IMR-90 (cell line): ENCODE results near the gene TMEM26. TPM values are rescaled to one million over a fixed set of nuclear protein-coding genes. Genes with fewer than 3 reads are reported as not detected.

Source experiments
- ATAC-seq: fragments of 200-7000 bp; cut with Tn5 transposase; 2 replicates; pipeline ENCODE4 v1.9.1; 2020; ENCODE audit warnings: low read depth, mild to moderate bottlenecking, moderate library complexity
- BruUV-seq: library from RNA; stranded (reverse); fragments of 400-500 nt; replicated peaks from 2 replicates; lab custom pipeline; 2021; lab: Mats Ljungman, UMichigan
- CTCF ChIA-PET: fragments of 300-600 bp; formaldehyde crosslinking; extraction: SDS; loops from one replicate; lab custom pipeline; 2021; ENCODE audit warnings: antibody characterized with exemption; lab: Yijun Ruan, JAX
- POLR2A ChIA-PET: fragments of 300-600 bp; sonication (Branson Sonifier 250); formaldehyde crosslinking; loops from one replicate; lab custom pipeline; 2022; ENCODE audit warnings: antibody characterized with exemption; ENCODE audit not compliant: unreplicated experiment; lab: Charles Lee
- DNase-seq: peaks from one replicate; pipeline ENCODE4 v3.0.0; 2013
- H2AFZ ChIP-seq: replicated peaks from 2 replicates; pipeline ENCODE3; 2013; ENCODE audit warnings: low read length, mild to moderate bottlenecking; ENCODE audit not compliant: poor library complexity
- H2AK5ac ChIP-seq: 2 replicates; pipeline ENCODE4 v1.6.1; 2013; ENCODE audit warnings: low read depth, low read length, inconsistent platforms
- H2AK9ac ChIP-seq: replicated peaks from 2 replicates; pipeline ENCODE3; 2013; ENCODE audit warnings: mild to moderate bottlenecking, low read depth, low read length, moderate library complexity; ENCODE audit not compliant: poor library complexity
- H2BK120ac ChIP-seq: 2 replicates; pipeline ENCODE4 v1.6.1; 2013; ENCODE audit warnings: low read depth, low read length, inconsistent platforms
- H2BK15ac ChIP-seq: 3 replicates; pipeline ENCODE4 v1.6.1; 2013; ENCODE audit warnings: low read depth, low read length, inconsistent platforms
- H2BK20ac ChIP-seq: 2 replicates; pipeline ENCODE4 v1.6.1; 2013; ENCODE audit warnings: low read depth, mild to moderate bottlenecking, inconsistent platforms, low read length, moderate library complexity
- H2BK5ac ChIP-seq: 2 replicates; pipeline ENCODE4 v1.6.1; 2013; ENCODE audit warnings: mild to moderate bottlenecking, low read depth, low read length, inconsistent platforms; ENCODE audit not compliant: poor library complexity, severe bottlenecking
- H3K14ac ChIP-seq: replicated peaks from 2 replicates; pipeline ENCODE4 v1.6.1; 2013; ENCODE audit warnings: low read depth, low read length, inconsistent platforms
- H3K18ac ChIP-seq: 2 replicates; pipeline ENCODE4 v1.6.1; 2013; ENCODE audit warnings: low read depth, low read length, control low read depth
- H3K23ac ChIP-seq: 2 replicates; pipeline ENCODE4 v1.6.1; 2013; ENCODE audit warnings: low read depth, low read length, inconsistent platforms
- H3K27ac ChIP-seq: 2 replicates; pipeline ENCODE4 v1.5.1; 2013; ENCODE audit warnings: mild to moderate bottlenecking, control low read depth, low read length; ENCODE audit not compliant: insufficient read depth
- H3K27me3 ChIP-seq: 2 replicates; pipeline ENCODE4 v1.6.1; 2013; ENCODE audit warnings: low read length; ENCODE audit not compliant: control insufficient read depth, insufficient read depth
- H3K36me3 ChIP-seq: 2 replicates; pipeline ENCODE4 v1.6.1; 2013; ENCODE audit warnings: low read length, mixed read lengths; ENCODE audit not compliant: control insufficient read depth, insufficient read depth
- H3K4ac ChIP-seq: 2 replicates; pipeline ENCODE4 v1.6.1; 2013; ENCODE audit warnings: low read depth, low read length, inconsistent platforms
- H3K4me1 ChIP-seq: 2 replicates; pipeline ENCODE4 v1.6.1; 2013; ENCODE audit warnings: low read length, mixed read lengths; ENCODE audit not compliant: control insufficient read depth, insufficient read depth
- H3K4me2 ChIP-seq: 2 replicates; pipeline ENCODE4 v1.6.1; 2013; ENCODE audit warnings: low read depth, mild to moderate bottlenecking, control low read depth, low read length, moderate library complexity
- H3K4me3 ChIP-seq: 2 replicates; pipeline ENCODE4 v1.5.1; 2013; ENCODE audit warnings: low read depth, mild to moderate bottlenecking, control low read depth, low read length, moderate library complexity; ENCODE audit not compliant: insufficient read depth
- H3K56ac ChIP-seq: 2 replicates; pipeline ENCODE4 v1.6.1; 2013; ENCODE audit warnings: low read length, inconsistent platforms; ENCODE audit not compliant: insufficient read depth; ENCODE audit errors: extremely low read depth
- H3K79me1 ChIP-seq, 2 experiments: 2 replicates each; pipeline ENCODE4 v1.6.1; 2013; ENCODE audit warnings: low read length in 2 of 2, inconsistent platforms in 1 of 2, low read depth in 1 of 2
- H3K9ac ChIP-seq: 2 replicates; pipeline ENCODE4 v1.6.1; 2013; ENCODE audit warnings: low read depth, low read length, control low read depth
- H3K9me1 ChIP-seq: 2 replicates; pipeline ENCODE4 v1.6.1; 2013; ENCODE audit warnings: low read length, inconsistent platforms; ENCODE audit not compliant: insufficient read depth
- H3K9me3 ChIP-seq: 2 replicates; pipeline ENCODE4 v1.6.1; 2013; ENCODE audit warnings: low read length; ENCODE audit not compliant: control insufficient read depth, insufficient read depth
- H4K20me1 ChIP-seq: 2 replicates; pipeline ENCODE4 v1.6.1; 2013; ENCODE audit warnings: low read length, inconsistent platforms; ENCODE audit not compliant: insufficient read depth
- H4K5ac ChIP-seq: 2 replicates; pipeline ENCODE4 v1.6.1; 2013; ENCODE audit warnings: mild to moderate bottlenecking, low read depth, low read length, control low read depth
- H4K8ac ChIP-seq, 2 experiments: 2 replicates each; pipeline ENCODE4 v1.6.1; 2013; ENCODE audit warnings: low read depth in 2 of 2, low read length in 2 of 2, control low read depth in 1 of 2, inconsistent platforms in 1 of 2
- H4K91ac ChIP-seq: 2 replicates; pipeline ENCODE4 v1.6.1; 2013; ENCODE audit warnings: low read depth, low read length, inconsistent platforms; ENCODE audit not compliant: insufficient read depth
- CEBPB ChIP-seq: IDR thresholded peaks from 2 replicates; pipeline ENCODE4 v1.6.1; 2012; ENCODE audit warnings: low read depth, low read length, improper control_type of control experiment
- NFE2L2 ChIP-seq: fragments of 150-350 bp; IDR thresholded peaks from 2 replicates; pipeline ENCODE4 v1.6.1; 2016; ENCODE audit warnings: low read depth, mild to moderate bottlenecking, low read length
- POLR2A ChIP-seq: IDR thresholded peaks from 2 replicates; pipeline ENCODE4 v1.6.1; 2012; ENCODE audit warnings: mild to moderate bottlenecking, low read depth, low read length
- RAD21 ChIP-seq: IDR thresholded peaks from 2 replicates; pipeline ENCODE4 v1.6.1; 2012; ENCODE audit warnings: low read length, improper control_type of control experiment
- RCOR1 ChIP-seq: IDR thresholded peaks from 2 replicates; pipeline ENCODE4 v1.6.1; 2012; ENCODE audit warnings: mild to moderate bottlenecking, low read length, improper control_type of control experiment; ENCODE audit not compliant: insufficient replicate concordance
- WGBS, 2 experiments: methylation state at CpG; one replicate each; pipeline versions ENCODE4 v1.1.5 to v1.1.7; 2013; ENCODE audit warnings: missing lambda C conversion rate in 2 of 2; ENCODE audit not compliant: insufficient read length in 1 of 2; ENCODE audit errors: extremely low coverage in 2 of 2; 5-methylcytosine and 5-hydroxymethylcytosine counted together
- dilution Hi-C: fragments of 300-500 bp; cut with HindIII; formaldehyde crosslinking; loops from one replicate; pipeline ENCODE4 v1.14.3; 2018; ENCODE audit warnings: low sequenced_read_pairs; ENCODE audit not compliant: unreplicated experiment
- in situ Hi-C: fragments of 300-500 bp; cut with MboI; formaldehyde crosslinking; loops from 3 replicates; pipeline ENCODE4 v1.14.3; 2019; ENCODE audit warnings: low sequenced_read_pairs, inconsistent platforms, mixed read lengths
- intact Hi-C: fragments of 100-400 bp; cut with micrococcal nuclease; formaldehyde crosslinking; loops from 2 replicates; pipeline ENCODE4 v1.10.0; 2022
- polyA plus RNA-seq, 3 experiments: library from polyadenylated mRNA; depleted of rRNA; stranded (reverse); fragments of >200 nt; gene quantifications; 2 replicates each; pipeline ENCODE4 v1.2.3, GENCODE V29; 2012; ENCODE audit warnings: low replicate concordance in 1 of 3
- total RNA-seq: library from RNA; depleted of rRNA; stranded (reverse); fragments of >200 nt; gene quantifications from 2 replicates; pipeline ENCODE4 v1.2.3, GENCODE V29; 2012
- TF ChIP-seq, protein P1 (sequence below): fragments of 150-350 bp; IDR thresholded peaks from 2 replicates; pipeline ENCODE4 v1.6.1; 2017; ENCODE audit warnings: mild to moderate bottlenecking, antibody characterized with exemption, low read length, low read depth

The TMEM26 gene
- total and polyA plus RNA-seq, 2 of the 4 experiments (the other 2 are of a cell fraction), result 0.22 to 0.36 TPM

DNA sequence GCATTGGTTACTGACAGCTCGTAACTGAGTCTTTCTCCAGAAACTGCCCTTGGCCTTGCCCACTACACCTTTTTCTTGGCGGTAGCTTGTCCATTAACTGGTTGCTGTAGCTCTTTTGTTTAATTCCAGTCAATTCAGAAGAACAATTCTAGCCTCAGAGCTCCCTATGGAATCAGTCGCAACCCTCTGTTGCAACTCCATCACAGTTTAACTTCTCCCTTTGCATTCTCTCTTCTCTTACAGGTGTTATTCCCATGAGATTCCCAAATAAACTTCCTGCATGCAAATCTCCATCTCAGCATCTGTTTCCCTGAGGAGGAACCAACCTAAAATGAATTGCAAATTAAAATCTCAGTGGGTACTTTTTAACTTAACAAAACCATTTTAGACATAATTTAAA, 28.4 kb upstream of the TMEM26 start:
- H3K27me3 ChIP-seq, result no peaks in the 10 kb centered on the region
- H3K4me3 ChIP-seq, result no peak overlapping the region
- intact Hi-C loops (loop anchor here (10.0 kb wide), 1 partner anchor 667 kb away; no protein-coding TSS in a partner anchor), in situ Hi-C loops (no loop called here), dilution Hi-C loops (no loop called here)
- no peak for TF ChIP-seq RCOR1
- TF ChIP-seq NFE2L2, result no peak
- TF ChIP-seq RAD21, result no peak
- TF ChIP-seq, protein P1, sequence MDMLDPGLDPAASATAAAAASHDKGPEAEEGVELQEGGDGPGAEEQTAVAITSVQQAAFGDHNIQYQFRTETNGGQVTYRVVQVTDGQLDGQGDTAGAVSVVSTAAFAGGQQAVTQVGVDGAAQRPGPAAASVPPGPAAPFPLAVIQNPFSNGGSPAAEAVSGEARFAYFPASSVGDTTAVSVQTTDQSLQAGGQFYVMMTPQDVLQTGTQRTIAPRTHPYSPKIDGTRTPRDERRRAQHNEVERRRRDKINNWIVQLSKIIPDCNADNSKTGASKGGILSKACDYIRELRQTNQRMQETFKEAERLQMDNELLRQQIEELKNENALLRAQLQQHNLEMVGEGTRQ, result no peak
- TF ChIP-seq POLR2A, result no peak
- TF ChIP-seq CEBPB, result no peak
- POLR2A ChIA-PET, result no interaction called here
- H4K5ac ChIP-seq, result no peak overlapping the region
- H2AFZ ChIP-seq, result no peak overlapping the region
- no peak overlapping the region for H2AK9ac ChIP-seq
- BruUV-seq, result no TSS peak
- no peak overlapping the region for H2BK120ac ChIP-seq
- H2AK5ac ChIP-seq, result no peak overlapping the region
- no peaks in the 10 kb centered on the region for H4K20me1 ChIP-seq
- no peak overlapping the region for H2BK20ac ChIP-seq
- no peak overlapping the region for H2BK5ac ChIP-seq
- no peak for ATAC-seq
- no peak overlapping the region for H4K91ac ChIP-seq
- no peak overlapping the region for H3K23ac ChIP-seq
- no peak for DNase-seq
- no peaks in the 10 kb centered on the region; the same call in 1 of the 2 replicates for H3K4me1 ChIP-seq
- no peak overlapping the region for H3K56ac ChIP-seq
- no peak overlapping the region for H3K14ac ChIP-seq
- no peak overlapping the region for H3K18ac ChIP-seq
- no peaks in the 10 kb centered on the region for H3K36me3 ChIP-seq
- no peak overlapping the region for H3K9ac ChIP-seq
- H3K79me1 ChIP-seq, result no peaks in the 10 kb centered on the region
- CTCF ChIA-PET, result no interaction called here
- no peaks in the 10 kb centered on the region for H3K9me3 ChIP-seq
- 70% methylated on average over 2 of the region's 3 CpGs; no CpG with 5 or more reads in 1 of the 2 experiments for WGBS, 2 experiments
- no peak overlapping the region for H3K4ac ChIP-seq
- no peak overlapping the region; the same call in 2 of the 3 replicates for H2BK15ac ChIP-seq
- no peaks in the 10 kb centered on the region for H3K9me1 ChIP-seq
- no peak overlapping the region for H3K4me2 ChIP-seq
- H4K8ac ChIP-seq, result no peak overlapping the region
- no peak overlapping the region for H3K27ac ChIP-seq
